ENCODE results near the gene AGPAT2.
"Not testable (repeated sequence)": the region's sequence is repeated elsewhere in the genome, so short reads cannot be mapped to it uniquely, and the experiment has no call there.

AGPAT2 gene

DNA sequence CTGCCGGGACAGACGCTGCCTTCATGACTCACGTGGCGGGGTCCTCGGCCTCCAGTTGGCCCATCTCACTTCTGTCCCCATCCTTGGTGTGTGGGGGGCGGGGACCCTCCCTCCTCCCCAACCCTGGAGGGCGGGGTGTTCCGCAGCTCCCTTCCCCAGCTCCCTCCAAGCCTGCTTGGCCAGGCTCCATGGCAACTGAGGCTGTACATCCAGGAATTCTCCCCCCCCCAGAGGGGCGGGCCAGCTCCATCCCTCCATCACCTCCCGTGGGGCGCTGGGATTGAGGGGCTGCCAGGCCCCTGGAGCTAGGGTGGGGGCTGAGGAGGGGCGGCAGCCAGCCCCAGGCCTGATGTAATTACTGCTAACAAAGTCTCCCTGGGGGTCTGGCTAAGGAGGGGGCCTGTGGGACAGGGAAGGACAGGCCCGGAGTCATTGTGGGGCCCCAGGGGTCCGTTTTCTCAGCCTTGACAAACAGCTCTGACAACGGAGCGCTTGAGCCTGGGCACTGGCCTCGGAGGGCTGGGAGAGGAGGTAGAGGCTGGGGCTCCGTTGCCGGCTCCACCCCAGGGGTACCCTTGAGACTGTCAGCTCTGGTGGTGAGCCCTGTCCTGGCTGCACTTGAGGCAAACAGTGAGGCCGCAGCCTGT, 33.1 kb upstream of the AGPAT2 start:
- DNase-seq, result no peak

DNA sequence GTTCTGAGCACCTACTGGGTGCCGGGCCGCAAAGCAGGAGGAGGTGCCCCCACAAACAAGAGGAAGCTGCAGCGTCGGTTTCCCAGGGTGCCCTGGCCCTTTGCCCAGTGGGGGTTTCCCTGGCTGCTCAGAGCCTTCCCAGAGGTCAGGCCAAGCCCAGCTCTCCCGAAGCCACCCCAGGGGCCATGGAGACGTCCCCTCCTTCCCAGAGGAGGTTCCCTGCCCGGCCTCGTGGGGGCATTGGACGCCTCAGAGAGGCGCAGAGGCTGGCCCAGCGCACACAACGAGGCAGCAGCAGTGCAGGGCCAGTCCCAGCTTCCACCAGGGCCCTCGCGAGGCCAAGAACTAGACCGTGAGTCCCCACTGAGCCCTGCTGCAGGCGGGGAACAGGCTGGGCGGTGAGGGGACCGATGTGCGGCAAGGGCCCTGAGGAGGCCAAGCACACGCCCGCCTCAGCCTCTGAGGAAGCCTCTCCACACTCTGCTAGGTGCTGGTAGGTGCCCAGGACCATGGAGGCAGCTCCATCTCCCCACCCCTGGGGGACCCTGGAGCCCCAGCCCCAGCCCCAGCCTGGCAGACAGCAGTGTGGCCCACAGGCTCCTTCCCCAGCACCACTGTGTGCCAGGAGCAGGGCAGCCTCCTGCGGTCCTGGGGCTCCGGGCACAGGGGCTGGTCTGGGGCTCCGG, 32.1 kb upstream of the AGPAT2 start:
- no peak for DNase-seq

DNA sequence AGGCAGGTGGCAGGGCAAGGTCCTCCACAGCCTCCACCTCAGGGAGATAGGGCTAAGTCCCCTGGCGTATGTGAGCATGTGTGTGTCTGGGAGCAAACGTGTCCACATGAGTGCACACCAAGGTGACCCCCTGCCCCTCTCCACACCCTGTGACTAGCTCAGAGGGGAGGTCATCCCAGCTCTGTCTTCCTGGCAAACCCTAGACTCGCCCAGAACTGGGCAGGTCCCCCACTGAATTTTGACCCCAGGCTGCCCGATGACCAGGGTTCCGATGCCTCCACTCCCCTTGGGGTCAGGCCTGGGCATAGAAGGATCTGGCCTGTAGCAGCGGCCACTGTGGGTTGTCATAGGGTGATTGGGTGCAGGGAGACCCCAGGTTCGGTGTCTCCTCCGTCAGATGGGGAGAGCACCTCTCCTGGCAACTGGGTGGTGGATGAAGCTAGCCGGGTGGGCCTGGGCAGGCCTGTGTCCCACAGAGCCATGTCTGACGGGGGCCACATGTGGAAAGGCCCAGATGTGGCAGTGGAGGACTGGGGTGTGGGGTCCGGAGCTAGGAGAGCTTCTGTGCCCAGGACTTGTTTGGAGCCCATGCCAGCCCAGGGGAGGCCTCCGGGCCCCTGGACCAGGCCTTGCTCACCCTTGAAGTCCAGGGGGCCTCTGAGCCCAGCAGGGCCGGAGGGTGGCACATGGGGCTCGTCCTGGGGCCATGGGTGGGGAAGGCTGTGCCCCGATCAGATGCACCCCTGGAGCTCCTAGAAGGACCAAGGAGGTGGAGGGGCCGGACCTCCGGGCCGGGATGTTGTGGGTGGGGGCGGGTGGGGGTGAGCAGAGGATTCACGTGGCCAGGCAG, 31.3 kb upstream of the AGPAT2 start:
- no peak for DNase-seq

DNA sequence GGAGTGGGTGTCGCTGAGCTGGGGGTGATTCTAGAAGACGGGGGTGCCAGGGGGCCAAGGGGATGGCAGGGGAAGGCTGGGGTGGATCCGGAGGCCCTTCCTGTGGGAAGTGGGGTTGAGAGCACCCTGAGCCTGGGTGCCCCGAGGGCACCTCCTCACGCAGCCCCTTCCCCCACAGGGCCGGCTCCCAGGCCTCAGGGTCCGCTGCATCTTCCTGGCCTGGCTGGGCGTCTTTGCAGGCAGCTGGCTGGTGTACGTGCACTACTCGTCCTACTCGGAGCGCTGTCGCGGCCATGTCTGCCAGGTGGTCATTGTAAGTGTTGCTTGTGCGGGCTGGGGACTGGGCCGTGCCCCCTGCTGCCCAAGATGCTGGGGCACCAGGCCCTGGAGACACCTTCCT, 30.1 kb upstream of the AGPAT2 start:
- DNase-seq, result no peak

DNA sequence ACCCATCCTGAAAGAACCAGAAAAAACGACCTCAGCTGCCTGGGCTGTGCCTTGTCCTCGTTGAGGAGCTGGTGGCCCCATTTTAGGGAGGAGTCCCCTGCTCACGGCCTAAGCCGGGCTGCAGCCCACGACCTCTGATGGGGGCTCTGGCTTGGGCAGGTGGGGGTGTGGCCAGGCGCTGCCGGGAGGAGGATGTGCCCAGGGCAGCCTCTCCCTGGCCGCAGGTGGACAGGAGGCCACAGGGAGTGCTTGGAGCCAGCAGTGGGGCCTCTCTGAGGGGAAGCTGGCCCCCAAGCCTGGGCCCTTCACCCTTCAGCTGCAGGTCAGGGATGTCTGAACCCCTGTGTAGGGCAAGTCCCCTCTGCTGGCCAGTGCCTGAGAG, 27.6 kb upstream of the AGPAT2 start:
- no peak for DNase-seq

DNA sequence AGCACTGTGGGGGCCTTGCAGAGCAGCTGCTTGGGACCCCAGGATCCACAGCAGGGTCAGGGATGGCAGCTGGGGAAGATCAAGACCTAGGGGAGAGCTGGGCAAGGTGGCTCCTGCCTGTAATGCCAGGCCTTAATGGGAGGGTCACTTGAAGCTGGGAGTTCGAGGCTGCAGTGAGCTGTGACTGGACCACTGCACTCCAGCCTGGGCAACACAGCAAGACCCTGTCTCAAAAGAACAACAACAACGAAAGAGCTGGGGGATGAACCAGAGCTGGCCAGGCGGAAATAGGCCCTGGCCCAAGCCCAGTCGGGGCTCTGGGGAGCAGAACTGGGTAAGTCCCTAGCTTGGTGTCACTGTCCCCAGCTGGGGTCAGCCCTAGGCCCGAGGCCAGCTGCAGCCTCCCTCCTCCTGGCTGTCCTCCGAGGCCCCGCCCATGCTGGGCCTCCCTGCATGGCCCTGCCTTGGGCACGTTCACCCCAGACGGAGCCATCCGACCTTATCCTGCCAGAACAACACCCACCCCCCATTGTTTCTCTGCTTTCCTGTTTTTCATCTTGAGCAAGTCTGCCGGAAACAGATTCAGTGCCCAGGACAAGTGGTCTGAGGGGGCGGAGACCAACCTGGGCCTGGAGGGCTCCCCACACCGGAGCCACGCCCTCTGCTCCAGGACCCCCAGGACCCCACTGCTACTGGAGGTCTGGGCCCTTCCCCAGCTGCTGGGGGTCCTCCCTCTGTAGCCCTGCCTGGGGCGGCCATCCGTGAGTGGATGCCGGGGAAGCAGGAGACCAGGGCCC, 27.0 kb upstream of the AGPAT2 start:
- DNase-seq, result no peak

DNA sequence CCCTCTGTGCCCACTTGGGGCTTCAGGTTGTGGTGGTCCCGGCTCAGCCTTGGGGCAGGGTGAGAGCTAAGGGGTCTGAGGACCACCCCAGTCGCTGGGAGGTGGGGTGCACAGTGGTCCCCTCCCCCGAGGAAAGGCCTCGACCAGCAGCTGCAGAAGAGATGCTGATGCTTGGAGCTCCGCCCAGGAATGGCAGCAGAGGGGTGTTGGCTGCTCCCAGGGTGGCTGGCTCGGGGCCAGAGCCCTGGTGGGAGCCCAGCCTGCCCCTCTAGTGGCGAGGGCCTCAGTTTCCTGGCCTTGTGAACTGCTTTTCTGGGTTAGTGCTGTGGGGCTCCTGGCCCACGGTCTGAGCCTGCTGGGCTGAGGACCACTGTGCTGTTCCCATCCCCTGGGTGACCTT, 26.3 kb upstream of the AGPAT2 start:
- DNase-seq, result no peak

DNA sequence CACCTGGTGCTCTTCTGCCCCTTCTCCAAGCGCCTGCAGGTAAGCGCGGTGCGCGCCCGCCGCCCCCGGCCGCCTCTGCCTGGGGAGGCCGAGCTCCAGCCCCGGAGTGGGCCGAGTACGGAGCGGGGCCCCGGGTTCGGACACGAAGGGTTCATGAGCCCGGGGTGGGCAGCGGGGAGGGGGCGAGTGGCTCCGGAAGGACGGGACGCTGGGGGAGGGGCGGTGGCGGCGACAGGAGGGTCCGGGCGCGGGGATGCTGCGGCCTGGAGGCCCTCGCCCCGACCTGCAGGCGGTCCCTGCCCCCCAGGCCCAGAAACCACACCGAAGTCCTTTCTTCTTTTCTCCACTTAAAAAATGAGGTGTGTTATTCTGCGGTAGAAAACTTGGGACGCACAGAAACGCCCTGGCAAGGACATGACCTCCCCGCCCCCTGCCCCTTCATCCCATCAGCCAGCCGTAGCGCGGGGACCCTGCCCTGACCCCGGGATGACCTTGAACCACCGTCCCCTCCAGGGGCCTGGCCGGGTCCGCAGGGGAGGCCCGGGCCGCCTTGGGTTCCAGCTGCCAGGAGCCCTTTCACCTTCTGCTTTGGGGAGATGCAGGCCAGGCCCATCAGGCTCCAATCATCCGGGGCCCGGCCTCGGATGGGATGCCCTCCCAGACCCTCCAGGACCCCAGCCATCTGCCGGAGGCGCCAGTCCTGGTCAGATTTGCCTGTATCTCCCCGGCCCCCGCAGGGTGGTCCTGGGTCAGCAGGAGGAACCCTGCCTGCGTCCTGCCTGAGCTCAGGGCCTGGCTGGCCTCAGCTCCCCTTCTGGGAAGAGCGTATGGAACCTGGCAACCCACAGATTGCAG, 25.7 kb upstream of the AGPAT2 start:
- no peak for DNase-seq

DNA sequence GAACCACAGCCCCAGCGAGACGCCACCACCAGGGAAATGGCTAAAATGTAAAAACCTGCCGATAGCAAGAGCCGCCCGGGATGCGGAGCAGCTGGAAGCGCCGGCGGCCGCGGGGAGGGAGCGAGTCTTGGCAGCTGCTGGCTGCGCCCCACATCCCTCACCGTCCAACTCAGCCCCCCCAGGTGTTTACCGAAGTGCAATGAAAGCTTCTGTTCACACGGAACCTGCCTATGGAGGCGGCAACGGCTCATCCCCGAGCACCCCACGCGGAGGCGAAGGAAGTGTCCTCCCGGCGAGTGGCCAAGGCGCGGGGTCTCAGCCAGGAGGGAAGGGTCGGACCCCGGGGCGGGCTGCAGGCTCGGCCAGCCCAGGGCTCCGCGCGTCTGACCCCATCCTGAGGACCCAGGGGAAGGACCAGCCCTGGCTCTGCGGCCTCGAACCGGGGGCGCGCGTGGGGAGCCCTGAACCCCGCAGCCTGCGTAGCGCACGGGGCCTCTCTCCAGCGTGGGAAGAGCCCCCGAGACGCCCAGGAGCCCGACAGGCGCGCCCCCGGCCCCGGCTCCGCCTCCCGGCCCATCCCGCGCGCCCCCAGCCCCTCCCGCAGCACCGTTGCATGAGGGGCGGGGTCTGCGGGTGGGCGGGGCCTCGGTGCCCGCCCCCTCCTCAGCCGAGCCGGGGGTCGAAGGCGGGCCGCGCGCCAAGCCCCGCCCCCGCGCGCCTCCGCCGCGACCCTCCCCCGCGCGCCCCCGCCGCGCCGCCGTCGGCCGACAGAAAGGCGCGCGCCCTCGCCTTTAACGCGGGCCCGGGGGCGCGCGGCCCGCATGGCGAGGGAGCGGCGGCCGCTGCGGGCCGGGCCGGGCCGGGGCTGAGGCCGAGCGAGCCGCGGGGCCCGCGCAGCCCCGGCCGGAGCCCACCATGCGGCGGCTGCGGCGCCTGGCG, 24.8 kb upstream of the AGPAT2 start, which contains the start of gene DIPK1B:
Gene DIPK1B, plus strand, starts transcription at position 822 of the 939 bp plus-strand sequence. Its CDS starts 94 bp downstream, at position 916.
- no peak for DNase-seq

DNA sequence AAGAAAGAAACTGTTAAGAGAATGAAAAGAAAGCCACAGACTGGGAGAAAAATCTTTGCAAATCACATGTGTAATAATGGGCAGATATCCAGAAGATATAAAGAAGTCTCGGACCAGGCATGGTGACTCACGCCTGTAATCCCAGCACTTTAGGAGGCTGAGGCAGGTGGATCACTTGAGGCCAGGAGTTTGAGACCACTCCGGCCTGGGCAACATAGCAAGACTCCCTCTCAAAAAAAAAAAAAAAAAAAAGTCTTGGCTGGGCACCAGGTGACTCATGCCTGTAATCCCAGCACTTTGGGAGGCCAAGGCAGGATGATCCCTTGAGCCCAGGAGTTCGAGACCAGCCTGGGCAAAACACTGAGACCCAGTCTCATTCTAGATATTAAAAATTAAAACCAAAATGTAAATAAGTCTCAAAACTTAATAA, 24.0 kb upstream of the AGPAT2 start:
- not testable (repeated sequence) for DNase-seq

DNA sequence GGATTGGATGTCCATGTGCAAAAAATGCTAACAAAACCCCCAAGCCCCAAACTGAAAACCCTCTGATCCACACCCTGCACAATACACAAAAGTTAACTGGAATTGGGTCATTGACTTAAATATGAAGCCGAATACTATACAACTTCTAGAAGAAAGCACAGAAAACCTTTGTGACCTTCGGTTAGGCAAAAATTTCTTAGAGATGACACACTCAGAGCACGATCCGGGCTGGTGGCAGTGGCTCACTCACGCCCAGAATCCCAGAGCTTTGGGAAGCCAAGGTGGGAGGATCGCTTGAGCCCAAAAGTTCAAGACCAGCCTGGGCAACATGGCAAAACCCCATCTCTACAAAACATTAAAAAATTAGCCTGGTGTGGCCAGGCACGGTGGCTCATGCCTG, 23.3 kb upstream of the AGPAT2 start:
- DNase-seq, result no peak

DNA sequence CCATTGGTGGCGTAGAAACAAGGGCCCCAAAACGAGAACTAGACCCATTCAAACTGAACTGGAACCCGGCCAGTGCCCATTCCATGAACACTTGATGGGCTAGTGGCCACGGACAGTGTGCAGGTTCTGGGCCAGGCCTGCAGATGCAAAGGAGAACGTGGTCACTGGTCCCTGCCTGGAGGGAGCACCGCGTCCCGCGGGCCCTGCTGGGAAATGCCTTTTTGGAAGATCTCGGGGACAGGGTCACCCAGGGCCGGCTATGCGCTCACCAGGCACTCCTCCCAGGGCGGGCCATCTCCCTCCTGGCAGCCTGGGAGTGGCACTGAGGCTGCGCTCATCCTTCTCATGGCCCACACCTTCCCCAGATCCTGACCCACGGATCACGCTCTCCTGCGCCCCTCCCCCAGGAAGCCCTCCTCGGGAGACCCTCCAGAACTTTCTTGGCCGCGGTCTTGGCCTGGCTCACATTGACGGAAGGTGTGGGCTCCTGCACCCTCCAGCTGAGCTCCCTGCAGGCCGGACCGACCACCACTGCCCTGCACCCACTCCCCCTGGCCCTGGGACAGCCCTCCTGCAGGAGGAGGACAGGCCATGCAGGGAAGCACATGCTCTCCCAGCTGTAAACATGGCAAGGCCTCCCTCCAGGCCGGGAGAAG, 22.3 kb upstream of the AGPAT2 start:
- DNase-seq, result no peak

DNA sequence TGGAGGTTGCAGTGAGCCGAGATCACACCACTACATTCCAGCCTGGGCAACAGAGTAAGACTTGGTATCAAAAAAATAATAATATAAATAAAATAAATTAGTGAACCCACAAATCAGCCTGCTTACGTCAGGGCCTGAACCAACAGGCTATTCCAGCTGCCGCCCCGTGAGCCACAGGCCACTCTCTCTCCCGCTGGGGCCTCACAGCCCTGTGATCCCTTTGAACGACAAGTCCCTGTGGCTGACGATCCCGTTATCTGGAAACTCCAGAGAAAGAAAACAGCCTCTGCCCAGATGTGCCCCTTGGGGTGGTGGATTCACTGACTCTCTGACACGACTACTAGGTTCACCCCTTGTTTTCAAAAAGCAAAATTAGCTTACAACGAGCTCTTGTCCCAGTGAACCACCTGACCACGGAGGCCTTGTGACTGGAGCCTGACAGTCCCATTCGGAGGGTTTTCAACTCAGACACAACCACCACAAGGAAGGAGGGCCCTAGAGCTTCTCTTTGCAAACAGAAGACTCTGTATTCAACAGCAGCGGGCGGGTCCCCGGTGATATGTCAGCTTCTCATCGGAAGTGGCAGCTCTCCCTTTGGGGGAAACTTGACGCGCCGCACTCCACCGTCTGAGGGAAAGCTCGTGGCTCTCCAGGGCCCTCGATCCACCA, 20.7 kb upstream of the AGPAT2 start:
- no peak for DNase-seq

DNA sequence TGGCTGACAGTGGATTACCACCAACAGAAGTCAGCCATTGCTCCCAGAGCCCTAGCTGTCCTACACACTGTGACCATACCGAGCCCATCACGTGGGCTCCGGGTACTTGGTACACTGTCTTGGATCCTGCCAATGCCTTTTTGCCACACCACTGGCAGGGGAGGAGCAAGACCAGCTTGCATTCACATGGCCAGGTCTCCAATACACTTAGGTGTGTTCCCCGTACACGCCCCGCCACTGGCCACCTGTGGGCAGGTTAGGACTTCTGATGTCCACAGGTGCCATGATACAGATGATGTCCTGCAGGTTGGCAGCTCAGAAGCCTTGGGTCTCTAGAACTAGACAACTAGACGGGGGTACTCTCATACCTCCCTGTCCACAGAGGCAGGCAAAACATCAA, 19.8 kb upstream of the AGPAT2 start:
- DNase-seq, result no peak

DNA sequence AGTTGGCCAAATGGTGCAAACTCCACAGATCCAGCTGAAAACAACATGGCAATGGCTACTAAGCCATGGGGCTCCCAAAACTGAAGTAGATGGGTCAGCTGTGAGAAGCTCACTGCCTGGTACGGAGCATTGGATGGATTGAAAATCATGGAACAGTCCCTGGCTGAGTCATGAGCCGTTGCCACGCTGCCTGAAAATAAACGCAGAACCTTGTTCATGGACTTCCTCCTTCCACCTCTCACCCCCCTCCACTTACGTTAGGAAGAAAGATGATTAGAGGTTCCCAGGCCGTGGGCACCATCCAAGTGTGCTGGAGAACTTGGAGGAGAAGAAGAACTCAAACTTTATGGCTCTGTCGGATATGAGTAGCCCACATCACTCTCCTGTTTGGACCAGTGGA, 18.3 kb upstream of the AGPAT2 start:
- no peak for DNase-seq

DNA sequence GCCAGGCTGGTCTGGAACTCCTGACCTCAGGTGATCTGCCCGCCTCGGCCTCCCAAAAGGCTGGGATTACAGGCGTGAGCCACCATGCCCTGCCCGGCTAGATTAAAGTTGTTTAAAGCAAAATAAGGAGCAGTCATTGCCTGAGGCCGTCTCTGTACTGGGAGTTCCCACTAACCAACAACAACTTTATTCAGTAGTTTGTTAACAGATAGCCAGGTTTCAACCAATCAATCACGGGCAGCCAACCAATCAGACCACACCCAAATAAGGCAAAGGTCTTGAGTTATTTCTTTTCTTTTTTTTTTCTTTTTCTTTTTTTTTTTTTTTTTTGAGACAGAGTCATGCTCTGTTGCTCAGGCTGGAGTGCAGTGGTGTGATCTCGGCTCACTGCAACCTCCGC, 17.5 kb upstream of the AGPAT2 start:
- not testable (repeated sequence) for DNase-seq

DNA sequence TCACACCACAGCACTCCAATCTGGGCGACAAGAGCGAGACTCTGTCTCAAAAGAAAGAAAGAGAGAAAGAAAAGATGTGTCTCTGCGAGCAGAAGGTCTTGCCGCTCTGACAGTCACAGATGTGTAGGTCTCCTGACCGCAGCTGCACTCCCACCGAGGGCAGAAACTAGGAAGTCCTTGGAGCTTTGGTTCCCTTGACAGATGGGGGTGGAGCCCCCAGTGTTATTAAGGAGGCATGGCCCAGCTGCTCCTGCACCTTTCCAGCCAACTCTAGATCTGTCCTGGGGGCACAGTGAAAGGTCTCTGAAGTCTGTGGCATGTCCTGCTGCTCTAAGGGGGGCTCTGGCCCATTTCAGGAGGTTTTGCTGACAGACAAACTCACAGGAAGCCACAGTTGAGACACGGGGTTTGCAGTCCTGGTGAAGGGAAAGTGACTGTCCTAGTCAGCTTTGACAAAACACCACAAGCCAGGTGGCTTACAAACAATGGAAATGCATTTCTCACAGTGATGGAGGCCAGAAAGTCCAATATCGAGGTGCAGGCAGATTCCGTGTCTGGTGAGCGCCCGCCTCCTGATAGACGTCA, 16.1 kb upstream of the AGPAT2 start:
- no peak for DNase-seq

DNA sequence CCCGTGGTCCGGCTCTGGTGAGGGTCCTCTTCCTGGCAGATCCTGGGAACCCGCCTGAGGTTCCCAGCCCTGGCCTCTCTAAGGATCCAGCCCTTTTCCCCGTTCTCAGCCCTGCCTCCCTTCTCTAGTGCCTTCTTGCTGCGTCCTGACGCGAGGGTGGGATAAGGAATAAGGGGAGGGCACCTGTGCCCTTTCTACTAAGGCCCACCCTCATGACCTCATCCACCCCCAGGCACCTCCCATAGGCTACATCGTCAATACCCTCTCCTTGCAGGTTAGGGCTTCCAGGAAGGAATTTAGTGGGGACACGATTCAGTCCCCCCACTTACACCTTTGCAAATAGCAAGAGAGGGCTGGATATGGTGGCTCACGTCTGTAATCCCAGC, 14.4 kb upstream of the AGPAT2 start:
- DNase-seq, result no peak

DNA sequence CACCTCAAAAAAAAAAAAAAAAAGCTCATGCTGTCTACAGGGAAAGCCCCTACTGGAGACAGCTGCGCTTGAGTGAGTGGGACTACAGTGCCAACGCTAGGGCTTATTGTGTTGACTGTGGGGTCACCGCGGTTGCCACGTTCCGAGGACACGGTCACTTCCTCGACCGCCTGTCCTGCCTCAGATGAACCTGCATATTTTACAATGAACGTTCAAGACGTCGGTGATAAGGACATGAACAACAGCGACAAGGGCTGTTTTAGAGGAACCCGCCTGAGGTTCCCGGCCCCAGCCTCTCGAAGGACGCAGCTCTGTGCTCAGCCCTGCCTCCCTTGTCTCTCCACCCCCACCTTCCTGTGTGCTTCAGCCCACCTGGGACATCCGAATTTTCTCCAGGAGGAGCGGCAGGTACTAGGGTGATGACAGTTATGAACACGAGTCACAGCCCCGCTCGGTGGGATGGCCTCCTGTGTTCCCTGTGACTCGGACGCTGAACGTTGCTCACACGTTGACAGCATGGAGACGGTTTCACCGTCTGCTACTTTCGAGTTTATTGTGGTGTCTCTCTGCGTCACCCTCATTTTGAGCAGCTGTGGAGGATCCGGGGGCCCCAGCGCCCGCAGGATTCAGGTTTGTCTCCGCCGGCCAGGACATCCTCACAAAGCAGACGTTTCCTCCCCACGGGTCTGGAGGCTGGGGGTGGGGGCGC, 13.9 kb upstream of the AGPAT2 start:
- DNase-seq, result no peak
